PC-3 (cell line): Measurements from ENCODE around the gene TIGD4.

Source experiments
- CTCF ChIP-seq: fragments of 300-600 bp; sonication (generic); conservative IDR thresholded peaks from 2 replicates; pipeline ENCODE4 v1.5.1; 2017; ENCODE audit warnings: antibody characterized with exemption, low read depth, mild to moderate bottlenecking, low read length
- EZH2 ChIP-seq: fragments of 300-600 bp; sonication (generic); IDR thresholded peaks from one replicate; pipeline ENCODE4 v1.6.1; 2017; ENCODE audit warnings: antibody characterized with exemption, mild to moderate bottlenecking, low read length; ENCODE audit not compliant: unreplicated experiment
- EZH2phosphoT487 ChIP-seq: fragments of 300-600 bp; sonication (generic); IDR thresholded peaks from 2 replicates; pipeline ENCODE4 v1.6.1; 2018; ENCODE audit warnings: mild to moderate bottlenecking, antibody characterized with exemption, low read length, borderline replicate concordance

- TF ChIP-seq CTCF (no peak), EZH2phosphoT487 (no peak), EZH2 (no peak)
Observed at GRCh38 chr4:152806501-152807125, 27.1 kb upstream of the TIGD4 start.
